ENCODE data around the gene PPIF.

PPIF gene

DNA sequence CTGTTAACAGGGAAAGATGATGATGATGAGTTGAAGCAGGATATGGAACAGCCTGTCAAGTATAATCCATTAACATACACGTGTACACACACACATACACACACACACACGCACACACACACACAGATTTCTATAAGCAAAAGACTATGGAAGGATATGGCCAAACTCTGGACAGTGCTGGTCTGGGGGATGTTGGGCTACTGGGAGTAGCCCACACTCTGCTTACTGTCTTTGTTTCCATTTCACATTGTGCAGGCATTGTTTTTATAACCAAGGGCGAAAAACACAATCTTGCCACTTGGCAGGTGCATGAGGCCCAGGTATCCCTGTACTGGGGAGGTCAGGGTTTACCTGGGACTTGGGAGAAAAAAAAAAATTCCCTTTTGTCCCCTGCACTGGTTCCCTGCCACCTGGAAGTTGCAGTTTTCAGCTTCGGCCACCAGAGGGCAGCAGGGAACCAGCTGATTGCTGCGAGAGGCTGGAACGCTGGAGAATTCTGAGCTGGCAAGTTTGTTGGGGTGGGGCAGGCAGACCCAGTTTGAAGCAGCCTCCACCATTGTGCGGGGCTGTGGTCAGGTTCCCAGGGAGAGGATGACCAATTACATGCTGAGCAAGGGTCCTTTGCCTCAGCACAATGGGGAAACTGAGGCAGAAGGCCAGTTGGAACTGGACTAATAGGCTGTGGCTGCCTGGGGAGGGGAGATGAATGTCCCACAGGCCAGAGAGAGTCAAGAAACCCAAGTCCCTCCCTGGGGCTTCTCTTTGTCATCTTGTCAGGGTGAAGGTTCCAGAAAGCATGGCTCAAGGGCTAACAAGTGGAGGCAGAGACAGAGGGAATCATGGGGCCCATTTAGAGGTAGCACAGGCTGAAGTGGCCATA lies 27.3 kb downstream of the PPIF start:
- DNase-seq (ENCODE audit: low read depth in 2 of 2): peak; percentile 66 to 70

DNA sequence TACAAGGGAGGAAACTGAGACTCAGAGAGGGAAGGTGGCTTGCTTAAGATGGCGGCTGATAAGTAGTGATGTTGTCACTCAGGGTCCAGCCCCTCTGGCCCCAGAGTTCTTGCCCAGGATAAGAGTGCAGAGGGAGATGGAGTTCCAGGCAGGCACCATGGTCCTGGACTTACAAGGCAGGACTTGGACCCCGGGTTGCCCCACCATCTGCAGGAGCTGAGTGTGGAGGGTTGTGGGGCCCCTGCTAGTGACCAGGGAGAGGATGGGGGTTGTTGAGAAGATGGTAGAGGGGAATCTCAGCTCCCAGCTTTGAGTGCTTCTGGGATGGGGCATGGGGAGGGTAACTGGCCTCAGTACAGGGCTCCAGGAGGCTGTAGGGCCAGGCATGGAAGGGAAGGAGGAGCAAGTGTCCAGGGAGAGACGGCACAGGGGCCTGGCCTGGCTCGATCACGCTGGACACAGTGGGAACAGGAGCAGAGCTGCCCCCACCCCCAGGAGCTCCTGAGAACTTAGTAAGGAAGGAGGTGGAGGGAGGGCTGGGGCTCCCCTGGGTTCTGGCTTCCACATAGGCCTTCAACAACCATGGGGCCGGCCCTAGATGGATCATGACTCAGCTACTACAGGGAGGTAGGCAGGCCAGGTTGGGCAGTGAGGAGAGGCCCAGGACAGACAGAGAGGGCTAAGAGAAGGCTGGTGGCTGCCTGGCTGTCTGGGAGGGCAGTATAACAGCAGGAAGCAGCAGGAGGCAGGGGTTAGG lies 28.2 kb downstream of the PPIF start:
- no peak for DNase-seq (ENCODE audit: low read depth in 2 of 2)

GRCh38 chr10:79376078-79376628 lies 28.9 kb downstream of the PPIF start:
- no peak for DNase-seq (ENCODE audit: low read depth in 2 of 2)

- DNase-seq (ENCODE audit: low read depth in 2 of 2): no peak
Measured at GRCh38 chr10:79376751-79377556, 29.7 kb downstream of the PPIF start.

DNA sequence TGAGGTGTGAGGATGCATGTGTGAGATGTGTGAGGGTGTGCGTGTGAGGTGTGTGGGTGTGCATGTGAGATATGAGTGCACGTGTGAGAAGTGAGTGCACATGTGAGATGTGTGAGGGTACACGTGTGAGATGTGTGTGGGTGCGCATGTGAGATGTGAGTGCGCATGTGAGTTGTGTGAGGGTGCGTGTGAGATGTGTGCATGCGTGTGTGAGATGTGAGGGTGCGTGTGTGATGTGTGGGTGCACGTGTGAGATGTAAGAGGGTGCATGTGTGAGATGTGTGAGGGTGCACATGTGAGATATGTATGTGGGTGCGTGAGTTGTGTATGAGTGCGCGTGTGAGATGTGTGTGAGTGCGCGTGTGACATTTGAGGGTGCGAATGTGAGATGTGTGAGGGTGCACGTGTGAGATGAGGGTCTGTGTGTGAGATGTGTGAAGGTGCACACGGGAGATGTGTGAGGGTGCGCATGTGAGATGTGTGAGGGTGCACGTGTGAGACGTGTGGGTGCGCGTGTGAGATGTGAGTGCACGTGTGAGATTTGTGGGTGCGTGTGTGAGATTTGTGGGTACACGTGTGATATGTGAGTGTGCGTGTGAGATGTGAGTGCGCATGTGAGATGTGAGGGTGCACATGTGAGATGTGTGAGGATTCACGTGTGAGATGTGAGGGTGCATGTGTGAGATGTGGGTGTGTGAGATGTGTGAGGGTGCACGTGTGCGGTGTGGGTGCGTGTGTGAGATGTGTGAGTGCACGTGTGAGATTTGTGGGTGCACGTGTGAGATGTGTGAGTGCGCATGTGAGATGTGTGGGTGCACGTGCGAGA lies 30.5 kb downstream of the PPIF start:
- no peak for DNase-seq (ENCODE audit: low read depth in 2 of 2)

DNA sequence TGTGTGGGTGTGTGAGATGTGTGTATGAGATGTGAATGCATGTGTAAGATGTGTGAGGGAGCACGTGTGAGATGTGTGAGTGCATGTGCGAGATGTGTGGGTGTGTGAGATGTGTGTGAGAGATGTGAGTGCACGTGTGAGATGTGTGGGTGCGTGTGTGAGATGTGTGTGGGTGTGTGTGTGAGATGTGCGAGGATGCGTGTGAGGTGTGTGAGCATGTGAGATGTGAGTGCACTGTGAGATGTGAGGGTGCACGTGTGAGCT lies 31.0 kb downstream of the PPIF start:
- no peak for DNase-seq (ENCODE audit: low read depth in 2 of 2)

DNA sequence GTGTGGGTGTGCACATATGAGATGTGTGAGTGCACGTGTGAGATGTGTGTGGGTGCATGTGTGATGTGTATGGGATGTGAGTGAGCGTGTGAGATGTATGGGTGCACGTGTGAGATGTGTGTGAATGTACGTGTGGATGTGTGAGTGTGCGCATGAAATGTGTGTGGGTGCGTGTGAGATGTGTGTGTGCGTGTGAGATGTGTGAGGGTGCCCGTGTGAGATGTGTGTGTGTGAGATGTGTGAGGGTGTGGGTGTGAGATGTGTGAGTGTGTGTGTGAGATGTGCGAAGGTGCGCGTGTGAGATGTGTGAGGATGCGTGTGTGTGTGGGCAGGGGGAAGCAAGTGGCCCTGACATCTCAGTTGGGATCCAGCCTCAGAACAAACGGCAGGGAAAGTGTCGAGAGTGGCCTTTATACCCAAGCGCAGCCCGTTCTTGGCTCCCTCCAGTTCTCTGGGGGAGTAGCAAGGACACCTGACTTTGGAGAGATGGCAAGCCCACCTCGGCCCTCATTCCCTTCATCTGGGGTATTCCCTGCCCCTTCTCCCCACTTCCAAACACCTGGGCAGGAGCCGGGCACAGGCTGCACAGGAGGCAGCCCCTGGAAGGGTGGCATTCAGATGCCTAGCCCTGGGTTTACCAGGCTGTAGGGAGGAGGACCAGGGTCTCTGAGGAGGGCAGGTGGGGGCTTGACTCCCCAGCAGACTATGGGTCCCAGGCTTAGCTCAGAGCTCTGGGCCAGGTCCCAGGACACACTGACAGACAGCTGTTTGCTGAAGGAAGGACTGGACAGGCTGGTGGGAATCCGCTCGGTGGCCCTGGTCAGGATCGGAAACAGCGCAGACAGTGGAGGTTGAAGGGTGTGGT lies 31.6 kb downstream of the PPIF start:
- DNase-seq (ENCODE audit: low read depth in 2 of 2): no peak

DNA sequence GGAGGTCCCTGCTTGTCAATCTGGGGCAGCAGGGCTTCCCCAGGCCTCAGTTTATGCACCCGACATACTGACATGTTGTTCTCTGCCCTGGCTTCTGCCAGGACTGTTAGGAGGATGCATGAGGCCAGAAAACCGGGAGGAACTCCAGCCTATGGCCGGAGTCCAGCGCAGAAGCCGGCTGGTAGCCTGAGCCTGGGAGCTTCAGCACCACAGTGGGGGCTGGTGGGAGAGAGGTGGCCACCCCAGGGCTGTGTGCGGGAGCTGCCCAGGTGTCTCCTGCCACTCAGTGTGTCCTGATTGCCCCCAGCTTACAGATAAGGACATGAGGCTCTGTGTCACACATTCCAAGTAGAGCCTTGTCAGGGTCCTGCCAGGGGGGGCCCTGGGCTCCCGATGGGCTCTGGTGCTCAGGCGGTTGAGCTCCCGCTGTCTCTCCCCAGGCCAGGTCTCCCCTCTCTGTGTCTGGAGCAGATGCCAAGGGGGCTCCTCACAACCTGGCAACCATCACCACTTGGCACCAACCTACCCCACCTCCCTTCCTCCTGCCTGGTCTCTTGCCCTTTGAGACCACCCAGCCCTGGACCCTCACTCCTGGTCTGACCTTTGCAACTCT lies 32.3 kb downstream of the PPIF start:
- DNase-seq (ENCODE audit: low read depth in 2 of 2): no peak

- DNase-seq (ENCODE audit: low read depth in 2 of 2): no peak
Measured at GRCh38 chr10:79380125-79380945, 33.1 kb downstream of the PPIF start.

- no peak for DNase-seq (ENCODE audit: low read depth in 2 of 2)
Measured at GRCh38 chr10:79380946-79381721, 33.9 kb downstream of the PPIF start.

- DNase-seq (ENCODE audit: low read depth in 2 of 2): no peak
Measured at GRCh38 chr10:79381804-79382221, 34.5 kb downstream of the PPIF start.

DNA sequence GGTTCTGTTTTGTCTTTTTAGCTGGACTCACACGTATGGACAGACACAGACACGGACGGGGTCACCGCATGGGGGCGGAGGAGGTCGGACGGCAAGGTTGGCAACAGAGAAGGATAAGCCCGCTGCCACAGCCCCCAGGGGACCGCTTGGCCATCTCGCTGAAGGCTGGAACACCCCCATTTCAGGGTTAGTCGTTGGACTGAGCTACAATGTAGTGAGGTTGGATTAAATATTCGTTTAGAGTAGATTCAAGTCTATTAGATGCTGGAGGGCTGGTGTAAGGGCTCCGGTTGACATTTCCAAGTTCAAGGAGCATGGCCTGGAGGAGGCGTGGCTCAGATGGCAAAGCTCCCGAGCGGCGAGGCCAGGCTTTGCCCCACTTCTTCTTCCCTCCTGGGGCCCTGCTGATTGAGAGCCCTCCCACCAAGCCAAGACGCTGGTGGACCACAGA lies 35.2 kb downstream of the PPIF start:
- DNase-seq (ENCODE audit: low read depth in 2 of 2): no peak

GRCh38 chr10:79383974-79384606 lies 36.8 kb downstream of the PPIF start:
- DNase-seq (ENCODE audit: low read depth in 2 of 2): no peak

DNA sequence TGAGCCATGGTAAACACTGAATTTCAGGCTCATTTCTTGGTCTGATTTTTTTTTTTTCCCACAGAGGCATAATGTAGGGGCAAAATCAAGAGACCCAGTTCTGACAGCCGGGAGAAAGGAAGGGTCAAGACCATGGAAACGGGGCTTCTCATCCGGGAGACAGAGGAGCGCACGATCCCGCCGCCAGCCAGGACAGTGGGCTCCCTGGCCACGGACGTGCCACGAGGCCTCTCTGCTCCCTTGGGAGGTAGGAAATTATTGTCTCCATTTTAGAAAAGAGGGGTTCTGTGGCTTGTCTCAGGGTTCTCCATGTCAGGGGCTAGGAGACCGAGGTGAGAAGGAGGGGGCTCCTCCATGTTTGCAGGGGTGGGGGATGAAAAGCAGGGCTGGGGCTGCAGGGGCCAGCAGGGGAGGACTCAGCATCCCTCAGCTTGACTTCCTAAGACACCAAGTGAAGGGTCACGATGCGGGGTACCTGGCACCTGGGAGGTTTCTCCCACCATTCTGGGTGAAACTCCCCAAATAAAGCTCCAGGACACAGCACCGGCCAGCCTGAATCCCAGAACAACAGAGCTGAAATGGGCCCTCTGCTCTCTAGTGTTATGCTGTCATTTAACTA lies 37.6 kb downstream of the PPIF start:
- no peak for DNase-seq (ENCODE audit: low read depth in 2 of 2)

GRCh38 chr10:79385392-79385795 lies 38.1 kb downstream of the PPIF start:
- DNase-seq (ENCODE audit: low read depth in 2 of 2): no peak

GRCh38 chr10:79385804-79386531 lies 38.7 kb downstream of the PPIF start:
- DNase-seq (ENCODE audit: low read depth in 2 of 2): no peak
